Loucy (cell line): ENCODE measurements around the gene SCN3B.

Experiments used
- H2AFZ ChIP-seq: fragments of 200-600 bp; sonication (generic); 2 replicates; pipeline ENCODE4 v1.6.0; 2016; ENCODE audit warnings: antibody characterized with exemption, mild to moderate bottlenecking, low read length, moderate library complexity
- H3F3A ChIP-seq: fragments of 200-600 bp; 2 replicates; pipeline ENCODE4 v1.6.0; 2016; ENCODE audit warnings: antibody characterized with exemption, low read depth, mild to moderate bottlenecking
- H3K27me3 ChIP-seq: fragments of 200-600 bp; sonication (generic); 2 replicates; pipeline ENCODE4 v1.6.1; 2014; ENCODE audit warnings: low read length, mild to moderate bottlenecking; ENCODE audit not compliant: insufficient read depth, poor library complexity, severe bottlenecking
- H3K36me3 ChIP-seq: fragments of 200-600 bp; sonication (generic); 2 replicates; pipeline ENCODE4 v1.6.1; 2016; ENCODE audit warnings: low read length; ENCODE audit not compliant: insufficient read depth
- H3K4me1 ChIP-seq: fragments of 200-600 bp; sonication (generic); 2 replicates; pipeline ENCODE4 v1.5.1; 2014; ENCODE audit warnings: low read length, mild to moderate bottlenecking; ENCODE audit not compliant: insufficient read depth, poor library complexity, severe bottlenecking
- H3K4me2 ChIP-seq: fragments of 200-600 bp; sonication (generic); 2 replicates; pipeline ENCODE4 v1.6.0; 2014; ENCODE audit warnings: antibody characterized with exemption, low read length, low read depth, mild to moderate bottlenecking; ENCODE audit not compliant: poor library complexity, severe bottlenecking
- H3K4me3 ChIP-seq: fragments of 200-600 bp; sonication (generic); 2 replicates; pipeline ENCODE4 v1.5.1; 2014; ENCODE audit warnings: low read length, mild to moderate bottlenecking, mixed read lengths; ENCODE audit not compliant: poor library complexity, severe bottlenecking
- H3K79me2 ChIP-seq: fragments of 200-600 bp; sonication (generic); 2 replicates; pipeline ENCODE4 v1.6.1; 2014; ENCODE audit warnings: low read length; ENCODE audit not compliant: insufficient read depth
- H3K9ac ChIP-seq: fragments of 200-600 bp; sonication (generic); 2 replicates; pipeline ENCODE4 v1.6.0; 2014; ENCODE audit warnings: mild to moderate bottlenecking, low read depth, low read length, moderate library complexity; ENCODE audit not compliant: poor library complexity, severe bottlenecking
- H3K9me2 ChIP-seq: fragments of 200-600 bp; sonication (generic); replicated peaks from 2 replicates; pipeline ENCODE4 v1.6.1; 2016; ENCODE audit warnings: low read depth, low read length, mixed read lengths
- H3K9me3 ChIP-seq: fragments of 200-600 bp; sonication (generic); 2 replicates; pipeline ENCODE4 v1.6.1; 2014; ENCODE audit warnings: mild to moderate bottlenecking, antibody characterized with exemption, low read length, low read depth; ENCODE audit not compliant: insufficient read depth
- H4K20me1 ChIP-seq: fragments of 200-600 bp; sonication (generic); 2 replicates; pipeline ENCODE4 v1.6.0; 2014; ENCODE audit warnings: antibody characterized with exemption, low read length, mild to moderate bottlenecking; ENCODE audit not compliant: insufficient read depth, poor library complexity, severe bottlenecking
- EZH2phosphoT487 ChIP-seq: fragments of 200-600 bp; IDR thresholded peaks from 2 replicates; pipeline ENCODE4 v1.6.1; 2018; ENCODE audit warnings: antibody characterized with exemption, mild to moderate bottlenecking, moderate library complexity, borderline replicate concordance
- TF ChIP-seq, protein P1 (sequence below): fragments of 200-600 bp; sonication (generic); conservative IDR thresholded peaks from 2 replicates; pipeline ENCODE4 v1.5.1; 2014; ENCODE audit warnings: mild to moderate bottlenecking, antibody characterized with exemption, low read length

The SCN3B gene

DNA sequence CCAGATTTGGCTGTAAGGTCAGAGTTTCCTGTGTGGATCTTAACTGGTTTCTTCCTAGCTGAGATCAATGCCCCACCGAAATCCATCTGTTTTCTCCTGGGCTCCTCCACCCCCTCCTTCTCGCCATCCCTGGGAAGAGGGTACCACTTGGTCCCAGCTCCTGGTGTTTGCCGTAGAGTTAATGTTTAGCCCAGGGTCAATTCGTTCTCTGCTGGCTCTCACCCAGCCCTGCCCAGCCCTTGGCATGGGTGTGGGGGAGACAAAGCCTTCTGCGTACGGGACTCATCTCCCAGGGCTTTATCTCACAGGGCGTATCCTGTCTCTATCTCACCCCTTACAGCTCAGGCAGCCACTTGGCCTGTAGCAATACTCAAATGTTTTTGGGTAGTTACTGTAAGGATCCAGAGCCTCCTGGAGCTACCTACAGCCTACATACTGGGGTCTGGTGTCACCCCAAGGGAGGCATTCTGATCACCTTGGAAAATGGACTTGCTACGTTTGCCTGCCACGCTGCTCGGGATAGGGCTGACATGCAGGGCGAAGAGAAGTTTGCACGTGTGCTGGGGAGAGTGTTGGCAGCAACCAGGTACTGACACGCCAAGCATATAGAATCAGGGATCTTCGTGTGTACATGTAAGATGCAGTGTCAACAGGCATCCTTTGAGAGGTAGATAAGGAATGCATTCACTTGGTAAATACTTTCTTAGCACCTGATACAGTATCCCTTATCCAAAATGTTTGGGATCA, 66.1 kb downstream of the SCN3B start:
- H3F3A ChIP-seq: no peaks in the 10 kb centered on the region
- TF ChIP-seq EZH2phosphoT487: no peak
- no peak overlapping the region for H3K4me2 ChIP-seq
- no peak overlapping the region for H2AFZ ChIP-seq
- H4K20me1 ChIP-seq: no peaks in the 10 kb centered on the region
- H3K9me2 ChIP-seq: no peaks in the 10 kb centered on the region
- peaks cover 17% of the 10 kb centered on the region; the same call in 1 of the 2 replicates for H3K36me3 ChIP-seq
- H3K79me2 ChIP-seq: no peaks in the 10 kb centered on the region
- no peak overlapping the region for H3K4me3 ChIP-seq
- H3K27me3 ChIP-seq: no peaks in the 10 kb centered on the region
- H3K9me3 ChIP-seq: no peaks in the 10 kb centered on the region
- no peak overlapping the region for H3K9ac ChIP-seq
- H3K4me1 ChIP-seq: no peaks in the 10 kb centered on the region

DNA sequence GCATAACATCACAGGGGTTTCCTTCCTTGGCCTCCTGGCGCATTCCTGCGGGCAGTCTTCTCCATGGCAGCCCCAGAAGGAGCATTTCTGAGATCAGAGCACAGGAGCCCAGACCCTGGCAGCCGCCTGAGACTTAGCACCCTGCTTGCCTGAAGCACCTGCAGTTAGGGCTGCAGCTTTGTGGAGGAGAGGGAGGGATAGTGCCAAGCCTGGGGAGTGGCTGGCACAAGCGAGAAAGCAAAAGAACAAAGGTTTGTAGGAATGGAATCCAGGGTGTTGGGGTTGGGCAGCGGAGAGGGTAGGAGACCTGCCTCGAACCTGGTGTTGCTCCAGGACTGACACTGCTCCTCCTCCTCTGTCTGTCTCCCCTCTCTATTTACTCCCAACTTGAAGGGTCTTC, 66.9 kb downstream of the SCN3B start:
- Histone ChIP-seq H3K79me2 (no peaks in the 10 kb centered on the region), H3K9ac (no peak overlapping the region), H3K4me3 (no peak overlapping the region), H4K20me1 (no peaks in the 10 kb centered on the region), H3K27me3 (no peaks in the 10 kb centered on the region), H3K4me2 (no peak overlapping the region), H3K9me3 (no peaks in the 10 kb centered on the region), H3F3A (no peaks in the 10 kb centered on the region), H2AFZ (no peak overlapping the region), H3K9me2 (no peaks in the 10 kb centered on the region), H3K36me3 (peaks cover 23% of the 10 kb centered on the region; the same call in 1 of the 2 replicates), H3K4me1 (no peaks in the 10 kb centered on the region)
- no peak for TF ChIP-seq EZH2phosphoT487
- TF ChIP-seq, protein P1, sequence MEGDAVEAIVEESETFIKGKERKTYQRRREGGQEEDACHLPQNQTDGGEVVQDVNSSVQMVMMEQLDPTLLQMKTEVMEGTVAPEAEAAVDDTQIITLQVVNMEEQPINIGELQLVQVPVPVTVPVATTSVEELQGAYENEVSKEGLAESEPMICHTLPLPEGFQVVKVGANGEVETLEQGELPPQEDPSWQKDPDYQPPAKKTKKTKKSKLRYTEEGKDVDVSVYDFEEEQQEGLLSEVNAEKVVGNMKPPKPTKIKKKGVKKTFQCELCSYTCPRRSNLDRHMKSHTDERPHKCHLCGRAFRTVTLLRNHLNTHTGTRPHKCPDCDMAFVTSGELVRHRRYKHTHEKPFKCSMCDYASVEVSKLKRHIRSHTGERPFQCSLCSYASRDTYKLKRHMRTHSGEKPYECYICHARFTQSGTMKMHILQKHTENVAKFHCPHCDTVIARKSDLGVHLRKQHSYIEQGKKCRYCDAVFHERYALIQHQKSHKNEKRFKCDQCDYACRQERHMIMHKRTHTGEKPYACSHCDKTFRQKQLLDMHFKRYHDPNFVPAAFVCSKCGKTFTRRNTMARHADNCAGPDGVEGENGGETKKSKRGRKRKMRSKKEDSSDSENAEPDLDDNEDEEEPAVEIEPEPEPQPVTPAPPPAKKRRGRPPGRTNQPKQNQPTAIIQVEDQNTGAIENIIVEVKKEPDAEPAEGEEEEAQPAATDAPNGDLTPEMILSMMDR: no peak

DNA sequence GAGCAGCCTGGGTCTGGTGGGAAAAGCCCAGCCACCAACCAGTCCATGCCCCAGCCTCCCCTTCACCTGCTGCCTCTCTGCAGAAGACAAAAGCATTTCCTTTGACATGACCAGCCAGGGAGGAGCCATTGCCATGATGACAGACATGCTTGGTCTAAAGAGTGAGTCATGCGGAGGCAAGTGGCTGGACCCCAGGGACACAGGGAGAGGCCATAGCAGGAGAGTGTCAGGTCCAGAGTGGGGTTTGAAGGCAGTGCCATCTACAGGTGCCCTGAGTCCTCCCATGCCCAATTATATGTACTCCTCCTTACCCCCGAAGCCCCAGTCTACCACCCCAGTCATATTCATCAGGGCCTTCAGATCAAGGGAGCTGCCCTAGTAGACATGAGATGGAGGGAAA, 67.4 kb downstream of the SCN3B start:
- H4K20me1 ChIP-seq: no peaks in the 10 kb centered on the region
- no peaks in the 10 kb centered on the region for H3F3A ChIP-seq
- no peaks in the 10 kb centered on the region for H3K27me3 ChIP-seq
- H3K4me1 ChIP-seq: no peaks in the 10 kb centered on the region
- H3K9me2 ChIP-seq: no peaks in the 10 kb centered on the region
- TF ChIP-seq, protein P1: no peak
- no peak for TF ChIP-seq EZH2phosphoT487
- H3K9ac ChIP-seq: no peak overlapping the region
- H3K4me3 ChIP-seq: no peak overlapping the region
- H3K4me2 ChIP-seq: no peak overlapping the region
- no peaks in the 10 kb centered on the region for H3K79me2 ChIP-seq
- peaks cover 25% of the 10 kb centered on the region; the same call in 1 of the 2 replicates for H3K36me3 ChIP-seq
- H3K9me3 ChIP-seq: no peaks in the 10 kb centered on the region
- H2AFZ ChIP-seq: no peak overlapping the region

DNA sequence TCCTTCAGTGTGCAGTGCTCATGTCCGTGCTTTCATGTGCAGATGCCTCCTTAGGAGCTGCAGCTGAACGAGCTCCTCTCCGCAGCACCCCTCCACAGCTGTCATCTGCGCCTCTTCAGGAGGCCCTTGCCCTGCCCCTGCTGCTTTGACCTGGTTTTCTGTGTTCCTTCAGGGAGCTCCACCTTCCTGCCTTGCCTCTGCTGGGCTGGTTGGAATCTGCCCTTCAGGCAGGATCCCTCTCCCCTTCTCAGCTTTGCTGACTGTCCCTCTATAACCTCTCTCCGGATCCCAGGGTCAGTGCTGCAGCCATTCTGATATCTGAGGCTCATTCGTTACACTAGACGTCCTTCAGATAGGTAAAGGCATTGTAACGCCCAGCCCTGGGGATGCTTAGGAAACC, 67.9 kb downstream of the SCN3B start:
- Histone ChIP-seq H3K9me2 (no peaks in the 10 kb centered on the region), H3K4me1 (no peaks in the 10 kb centered on the region), H3K4me2 (no peak overlapping the region), H3K9ac (no peak overlapping the region), H3K9me3 (no peaks in the 10 kb centered on the region), H4K20me1 (no peaks in the 10 kb centered on the region), H3K36me3 (peaks cover 29% of the 10 kb centered on the region; the same call in 1 of the 2 replicates), H3K4me3 (no peak overlapping the region), H3F3A (no peaks in the 10 kb centered on the region), H3K27me3 (no peaks in the 10 kb centered on the region), H2AFZ (no peak overlapping the region), H3K79me2 (no peaks in the 10 kb centered on the region)
- TF ChIP-seq EZH2phosphoT487: no peak
- TF ChIP-seq, protein P1: no peak
